Uterus (tissue), 4 donors: ENCODE data around the gene NRBF2. TPM values are rescaled to one million over a fixed set of nuclear protein-coding genes. Genes with fewer than 3 reads are reported as not detected.

Experiments used
- DNase-seq, 2 donors: peaks; one replicate each; pipeline ENCODE4 v3.0.0-alpha.2; 2019 to 2020
- H3K27ac ChIP-seq, 2 donors: fragments of 200-600 bp; sonication (generic); 1 replicate in 1 of 2; 2 replicates in 1 of 2; pipeline ENCODE4 v1.5.1; 2016 to 2018
- H3K27me3 ChIP-seq, 2 donors: fragments of 200-600 bp; sonication (generic); one replicate each; pipeline ENCODE4 v1.5.1; 2018 to 2019; ENCODE audit warnings: control low read depth in 1 of 2
- H3K36me3 ChIP-seq, 2 donors: fragments of 200-600 bp; sonication (generic); one replicate each; pipeline ENCODE4 v1.5.1; 2019; ENCODE audit warnings: control low read depth in 1 of 2
- H3K4me1 ChIP-seq, 2 donors: fragments of 200-600 bp; sonication (generic); one replicate each; pipeline ENCODE4 v1.5.1; 2018 to 2019; ENCODE audit warnings: control low read depth in 1 of 2
- H3K4me3 ChIP-seq, 2 donors: fragments of 200-600 bp; sonication (generic); 1 replicate in 1 of 2; 2 replicates in 1 of 2; pipeline ENCODE4 v1.5.1; 2018 to 2019; ENCODE audit warnings: mild to moderate bottlenecking in 1 of 2
- H3K9me3 ChIP-seq, 2 donors: fragments of 200-600 bp; sonication (generic); one replicate each; pipeline ENCODE4 v1.5.1; 2019; ENCODE audit warnings: control low read depth in 1 of 2
- POLR2A ChIP-seq, 2 donors: fragments of 450-650 bp; IDR thresholded peaks; one replicate each; pipeline ENCODE4 v1.6.1; 2016; ENCODE audit warnings: antibody characterized with exemption in 2 of 2, mild to moderate bottlenecking in 1 of 2, moderate library complexity in 1 of 2
- intact Hi-C: fragments of 100-400 bp; cut with DNase I; formaldehyde crosslinking; loops from one replicate; pipeline ENCODE4 v1.15.1; 2023; ENCODE audit warnings: low total_unique reads
- total RNA-seq, 4 donors: library from RNA; depleted of rRNA in 3 of 4; stranded (reverse); fragments of >200 nt in 3 of 4; gene quantifications; one replicate each; pipeline versions ENCODE4 v1.1.0 to v1.2.4, GENCODE V29; 2014 to 2023
- TF ChIP-seq, protein P1 (sequence below), 4 experiments: fragments of 200-600 bp in 2 of 4; fragments of 450-650 bp in 2 of 4; sonication (generic) in 2 of 4; IDR thresholded peaks; one replicate each; pipeline ENCODE4 v1.5.1; 2016 to 2019; ENCODE audit warnings: antibody characterized with exemption in 4 of 4, mild to moderate bottlenecking in 2 of 4, moderate library complexity in 1 of 4
- donor health status: DM: yes; HTN: yes; CAD: no.

Gene NRBF2
- total RNA-seq, 4 donors from 2014 or later = 4.1 to 20.7 (median 17.0) TPM

DNA sequence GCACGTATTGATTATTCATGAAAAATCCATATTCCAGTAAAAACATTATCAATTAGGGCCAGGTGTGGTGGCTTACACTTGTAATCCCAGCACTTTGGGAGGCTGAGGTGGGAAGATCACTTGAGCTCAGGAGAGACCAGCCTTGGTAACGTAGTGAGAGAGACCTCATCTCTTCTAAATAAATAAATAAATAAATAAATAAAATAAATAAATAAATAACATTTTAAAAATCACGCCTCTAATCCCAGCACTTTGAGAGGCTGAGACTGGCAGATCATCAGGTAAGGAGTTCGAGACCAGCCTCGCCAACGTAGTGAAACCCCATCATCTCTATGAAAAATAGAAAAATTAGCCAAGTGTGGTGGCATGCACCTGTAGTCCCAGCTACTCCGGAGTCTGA, 32.1 kb downstream of the NRBF2 start:
- no peak for DNase-seq
- H3K36me3 ChIP-seq = no peaks in the 10 kb centered on the region
- H3K9me3 ChIP-seq = no peaks in the 10 kb centered on the region
- H3K27me3 ChIP-seq = no peaks in the 10 kb centered on the region
- no peaks in the 10 kb centered on the region for H3K4me1 ChIP-seq
- intact Hi-C loops = no loop called here
- no peak for TF ChIP-seq POLR2A (IDR thresholded peaks at IDR 0.05)
- H3K4me3 ChIP-seq = no peak overlapping the region
- H3K27ac ChIP-seq = no peak overlapping the region

GRCh38 chr10:63166742-63167258, 33.7 kb downstream of the NRBF2 start:
- H3K27ac ChIP-seq = peak overlapping the region in 1 of 2 donors; percentile 9
- H3K9me3 ChIP-seq = no peaks in the 10 kb centered on the region
- H3K36me3 ChIP-seq = no peaks in the 10 kb centered on the region
- peak in 1 of 2 donors; percentile 46 for DNase-seq
- TF ChIP-seq, protein P1, sequence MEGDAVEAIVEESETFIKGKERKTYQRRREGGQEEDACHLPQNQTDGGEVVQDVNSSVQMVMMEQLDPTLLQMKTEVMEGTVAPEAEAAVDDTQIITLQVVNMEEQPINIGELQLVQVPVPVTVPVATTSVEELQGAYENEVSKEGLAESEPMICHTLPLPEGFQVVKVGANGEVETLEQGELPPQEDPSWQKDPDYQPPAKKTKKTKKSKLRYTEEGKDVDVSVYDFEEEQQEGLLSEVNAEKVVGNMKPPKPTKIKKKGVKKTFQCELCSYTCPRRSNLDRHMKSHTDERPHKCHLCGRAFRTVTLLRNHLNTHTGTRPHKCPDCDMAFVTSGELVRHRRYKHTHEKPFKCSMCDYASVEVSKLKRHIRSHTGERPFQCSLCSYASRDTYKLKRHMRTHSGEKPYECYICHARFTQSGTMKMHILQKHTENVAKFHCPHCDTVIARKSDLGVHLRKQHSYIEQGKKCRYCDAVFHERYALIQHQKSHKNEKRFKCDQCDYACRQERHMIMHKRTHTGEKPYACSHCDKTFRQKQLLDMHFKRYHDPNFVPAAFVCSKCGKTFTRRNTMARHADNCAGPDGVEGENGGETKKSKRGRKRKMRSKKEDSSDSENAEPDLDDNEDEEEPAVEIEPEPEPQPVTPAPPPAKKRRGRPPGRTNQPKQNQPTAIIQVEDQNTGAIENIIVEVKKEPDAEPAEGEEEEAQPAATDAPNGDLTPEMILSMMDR (IDR thresholded peaks at IDR 0.05) = peak; percentile 80 to 92 (median 86)
- no peak for TF ChIP-seq POLR2A (IDR thresholded peaks at IDR 0.05)
- H3K4me3 ChIP-seq = no peak overlapping the region
- intact Hi-C loops = no loop called here
- no peaks in the 10 kb centered on the region for H3K27me3 ChIP-seq
- H3K4me1 ChIP-seq = peaks cover 0 to 3% of the 10 kb centered on the region in 2 donors

GRCh38 chr10:63168821-63169462, 35.8 kb downstream of the NRBF2 start:
- Histone ChIP-seq H3K27ac (peak overlapping the region; percentile 33 to 55), H3K4me1 (peaks cover 0 to 3% of the 10 kb centered on the region in 2 donors), H3K36me3 (no peaks in the 10 kb centered on the region), H3K4me3 (no peak overlapping the region), H3K27me3 (no peaks in the 10 kb centered on the region), H3K9me3 (no peaks in the 10 kb centered on the region)
- no peak for TF ChIP-seq POLR2A (IDR thresholded peaks at IDR 0.05)
- TF ChIP-seq, protein P1 (IDR thresholded peaks at IDR 0.05) = no peak
- intact Hi-C loops = no loop called here
- DNase-seq = no peak

DNA sequence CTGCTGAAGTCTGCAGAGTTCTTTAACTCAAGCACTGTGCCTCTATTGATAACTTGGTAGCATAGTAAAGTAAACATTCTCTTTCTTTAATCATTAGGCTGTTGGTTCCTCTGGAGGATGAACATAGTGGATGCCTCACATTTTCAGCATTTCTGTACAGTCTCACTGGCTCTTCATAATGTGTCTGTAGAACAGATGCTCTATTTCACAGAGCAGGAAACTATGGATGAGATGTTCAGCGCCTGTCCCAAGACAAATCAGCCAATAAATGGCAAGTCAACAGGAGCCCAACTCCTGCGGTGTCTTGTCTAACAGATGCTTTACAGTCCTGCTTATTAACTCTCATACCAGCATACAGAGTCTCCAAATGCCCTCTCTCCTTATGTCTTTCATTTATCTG, 36.5 kb downstream of the NRBF2 start:
- H3K4me1 ChIP-seq = peaks cover 0 to 3% of the 10 kb centered on the region in 2 donors
- no peak for DNase-seq
- intact Hi-C loops = no loop called here
- no peak overlapping the region for H3K4me3 ChIP-seq
- no peaks in the 10 kb centered on the region for H3K27me3 ChIP-seq
- no peaks in the 10 kb centered on the region for H3K9me3 ChIP-seq
- no peaks in the 10 kb centered on the region for H3K36me3 ChIP-seq
- peak overlapping the region; percentile 33 to 55 for H3K27ac ChIP-seq
- TF ChIP-seq POLR2A (IDR thresholded peaks at IDR 0.05) = no peak
- TF ChIP-seq, protein P1 (IDR thresholded peaks at IDR 0.05) = no peak

DNA sequence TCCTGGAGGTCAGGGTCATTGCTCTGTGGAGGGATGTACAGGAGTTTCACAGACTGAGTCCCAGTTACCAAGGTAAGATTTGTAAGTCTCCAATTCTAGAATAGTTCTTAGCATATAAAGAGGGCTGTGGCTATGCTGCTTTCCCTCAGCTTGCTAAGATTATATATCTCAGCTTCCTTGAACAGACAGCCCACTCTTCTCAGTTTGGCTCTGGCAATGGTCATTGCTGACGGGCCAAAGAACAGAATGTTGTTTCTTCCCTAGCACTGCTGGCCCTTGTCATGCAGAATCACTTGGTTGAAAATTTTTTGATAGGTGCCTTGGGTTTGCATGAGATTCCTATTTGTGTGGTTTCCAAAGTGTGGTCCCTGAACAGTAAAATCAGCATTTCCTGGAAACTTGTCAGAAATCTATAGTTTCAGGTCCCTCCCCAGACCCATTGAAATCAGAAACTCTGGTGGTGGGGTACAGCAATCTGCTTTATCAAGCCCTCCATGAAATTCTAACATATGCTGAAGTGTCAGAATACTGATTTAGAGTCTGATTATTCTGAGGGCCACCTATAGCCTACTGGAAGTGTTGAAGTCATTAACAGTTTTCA, 38.2 kb downstream of the NRBF2 start:
- H3K36me3 ChIP-seq = no peaks in the 10 kb centered on the region
- H3K4me1 ChIP-seq = peaks cover 0 to 3% of the 10 kb centered on the region in 2 donors
- H3K9me3 ChIP-seq = no peaks in the 10 kb centered on the region
- peak overlapping the region in 1 of 2 donors; percentile 0 for H3K27ac ChIP-seq
- H3K4me3 ChIP-seq = no peak overlapping the region
- H3K27me3 ChIP-seq = no peaks in the 10 kb centered on the region
- intact Hi-C loops = no loop called here
- no peak for TF ChIP-seq POLR2A (IDR thresholded peaks at IDR 0.05)
- TF ChIP-seq, protein P1 (IDR thresholded peaks at IDR 0.05) = no peak
- no peak for DNase-seq
